CD4-positive, alpha-beta T cell (primary cell): Measurements from ENCODE around the gene TRAPPC2. TPM values are rescaled to one million over a fixed set of nuclear protein-coding genes. Genes with fewer than 3 reads are reported as not detected.
"Not testable (repeated sequence)": the region's sequence is repeated elsewhere in the genome, so short reads cannot be mapped to it uniquely, and the experiment has no call there.

ENCODE experiments used
- ATAC-seq: fragments of 200-7000 bp; cut with Tn5 transposase; one replicate; pipeline ENCODE4 v1.10.0; 2022; ENCODE audit warnings: mild to moderate bottlenecking; ENCODE audit not compliant: poor library complexity
- CTCF ChIA-PET: fragments of 350-600 bp; sonication (Branson Sonifier 250); formaldehyde crosslinking; loops from one replicate; lab custom pipeline; 2021; ENCODE audit warnings: antibody characterized with exemption, inconsistent platforms; lab: Charles Lee
- POLR2A ChIA-PET: fragments of 350-600 bp; sonication (Branson Sonifier 250); formaldehyde crosslinking; loops from one replicate; lab custom pipeline; 2021; ENCODE audit warnings: antibody characterized with exemption, inconsistent platforms; lab: Charles Lee
- DNase-seq, 14 experiments: peaks; one replicate each; pipeline ENCODE4 v3.0.0-alpha.2; 2013 to 2020; ENCODE audit warnings: mixed read lengths in 2 of 14
- H3K27ac ChIP-seq, 2 donors: one replicate each; pipeline versions ENCODE4 v1.5.1 to v1.7.0; 2013; ENCODE audit warnings: low read length in 2 of 2, low read depth in 1 of 2, mild to moderate bottlenecking in 1 of 2
- H3K27me3 ChIP-seq, 2 experiments: 1 replicate in 1 of 2; 2 replicates in 1 of 2; pipeline versions ENCODE4 v1.6.1 to v1.7.0; 2013; ENCODE audit warnings: low read length in 2 of 2, control low read depth in 1 of 2, mild to moderate bottlenecking in 1 of 2, moderate library complexity in 1 of 2; ENCODE audit not compliant: insufficient read depth in 2 of 2, control insufficient read depth in 1 of 2
- H3K36me3 ChIP-seq: one replicate; pipeline ENCODE4 v1.6.1; 2013; ENCODE audit warnings: low read length, control low read depth; ENCODE audit not compliant: insufficient read depth
- H3K4me1 ChIP-seq: one replicate; pipeline ENCODE4 v1.6.1; 2013; ENCODE audit warnings: low read length, control low read depth; ENCODE audit not compliant: insufficient read depth
- H3K4me3 ChIP-seq: one replicate; pipeline ENCODE4 v1.5.1; 2013; ENCODE audit warnings: mild to moderate bottlenecking, low read length, moderate library complexity
- H3K9me3 ChIP-seq, 2 experiments: 1 replicate in 1 of 2; 2 replicates in 1 of 2; pipeline versions ENCODE4 v1.6.1 to v1.7.0; 2013; ENCODE audit warnings: low read length in 2 of 2, mild to moderate bottlenecking in 2 of 2, control low read depth in 1 of 2, moderate library complexity in 1 of 2; ENCODE audit not compliant: control insufficient read depth in 1 of 2, insufficient read depth in 1 of 2
- H3K27ac Mint-ChIP-seq: one replicate; pipeline ENCODE4 v1.8.0; 2020; ENCODE audit warnings: mixed read lengths
- H3K27me3 Mint-ChIP-seq: one replicate; pipeline ENCODE4 v1.8.0; 2021; ENCODE audit warnings: mixed read lengths
- H3K36me3 Mint-ChIP-seq: one replicate; pipeline ENCODE4 v1.8.0; 2021; ENCODE audit warnings: low read depth, mixed read lengths
- H3K4me1 Mint-ChIP-seq: one replicate; pipeline ENCODE4 v1.8.0; 2021; ENCODE audit warnings: low read depth, mixed read lengths
- H3K4me3 Mint-ChIP-seq: one replicate; pipeline ENCODE4 v1.8.0; 2020; ENCODE audit warnings: mild to moderate bottlenecking, mixed read lengths
- H3K9me3 Mint-ChIP-seq: one replicate; pipeline ENCODE4 v1.8.0; 2020; ENCODE audit warnings: mixed read lengths
- CTCF ChIP-seq: fragments of 200-600 bp; IDR thresholded peaks from one replicate; pipeline ENCODE4 v1.8.0; 2022; ENCODE audit warnings: antibody characterized with exemption, mild to moderate bottlenecking
- intact Hi-C, 2 experiments: fragments of 100-400 bp; cut with DNase I in 1 of 2; cut with micrococcal nuclease in 1 of 2; formaldehyde crosslinking; loops; one replicate each; pipeline versions ENCODE4 v1.15.1 to v1.9.0; 2023 to 2025; cut with DNase I, micrococcal nuclease
- total RNA-seq, 174 experiments: library from RNA in 2 of 174; stranded (reverse) in 2 of 174; gene quantifications; one replicate each; pipeline ENCODE4 v1.2.3 and lab custom pipeline; 2021 to 2026

The TRAPPC2 gene
- total RNA-seq, 2 experiments from 2014 or later, result 21.4 to 22.3 TPM

GRCh38 chrX:13741695-13742094 lies 7.3 kb upstream of the TRAPPC2 start:
- H3K36me3 ChIP-seq, result peaks cover 43% of the 10 kb centered on the region
- intact Hi-C loops, result no loop called here
- no peaks in the 10 kb centered on the region for H3K27me3 Mint-ChIP-seq
- DNase-seq, result no peak
- peaks cover 33% of the 10 kb centered on the region for H3K4me1 Mint-ChIP-seq
- CTCF ChIA-PET, result no interaction called here
- H3K9me3 ChIP-seq, result no peaks in the 10 kb centered on the region
- H3K27me3 ChIP-seq, result no peaks in the 10 kb centered on the region
- no peaks in the 10 kb centered on the region for H3K9me3 Mint-ChIP-seq
- no peak for ATAC-seq
- H3K36me3 Mint-ChIP-seq, result peaks cover 66% of the 10 kb centered on the region
- H3K4me3 ChIP-seq, result no peak overlapping the region
- peaks cover 14% of the 10 kb centered on the region for H3K4me1 ChIP-seq
- POLR2A ChIA-PET, result interaction anchor here (1.6 kb wide), 2 partner anchors 20 to 54 kb away, joined by 3 to 4 read pairs; no protein-coding TSS in a partner anchor
- H3K4me3 Mint-ChIP-seq, result peak overlapping the region; percentile 38
- peak overlapping the region in 1 of 2 donors; percentile 59 for H3K27ac ChIP-seq
- no peak for TF ChIP-seq CTCF
- H3K27ac Mint-ChIP-seq, result peak overlapping the region; percentile 94

GRCh38 chrX:13733506-13733905 lies 914 bp downstream of the TRAPPC2 start:
- Histone ChIP-seq H3K4me1 (peaks cover 19% of the 10 kb centered on the region), H3K4me3 (peak overlapping the region; percentile 92), H3K27me3 (no peaks in the 10 kb centered on the region), H3K27ac (peak overlapping the region in 1 of 2 donors; percentile 99), H3K9me3 (no peaks in the 10 kb centered on the region), H3K36me3 (peaks cover 8% of the 10 kb centered on the region)
- Mint-ChIP-seq H3K27me3 (no peaks in the 10 kb centered on the region), H3K36me3 (peaks cover 72% of the 10 kb centered on the region), H3K27ac (peak overlapping the region; percentile 100), H3K4me1 (peaks cover 63% of the 10 kb centered on the region), H3K9me3 (no peaks in the 10 kb centered on the region), H3K4me3 (peak overlapping the region; percentile 99)
- intact Hi-C loops, result loop anchor here (5.0 to 10.0 kb wide), 4 partner anchors 36 to 1601 kb away; partner anchors contain the start of genes PIGA (in 1 of the 2) and TCEANC (in 1 of the 2)
- DNase-seq, result no peak
- POLR2A ChIA-PET, result interaction anchor here (1.2 to 6.4 kb wide), 8 partner anchors 12 to 296 kb away, joined by 4 to 105 read pairs (median 16); partner anchors contain the start of genes GEMIN8, RAB9A and TCEANC
- ATAC-seq, result no peak
- TF ChIP-seq CTCF, result no peak
- CTCF ChIA-PET, result no interaction called here

- H3K9me3 ChIP-seq, result no peaks in the 10 kb centered on the region
- POLR2A ChIA-PET, result interaction anchor here (6.4 kb wide), 1 partner anchor 11 kb away, joined by 105 read pairs; no protein-coding TSS in a partner anchor
- peaks cover 5% of the 10 kb centered on the region for H3K36me3 ChIP-seq
- ATAC-seq (no peak), DNase-seq (no peak)
- TF ChIP-seq CTCF, result no peak
- no peaks in the 10 kb centered on the region for H3K27me3 ChIP-seq
- Mint-ChIP-seq H3K9me3 (no peaks in the 10 kb centered on the region), H3K27ac (peak overlapping the region; percentile 100), H3K4me1 (peaks cover 70% of the 10 kb centered on the region), H3K4me3 (peak overlapping the region; percentile 99), H3K36me3 (peaks cover 81% of the 10 kb centered on the region), H3K27me3 (no peaks in the 10 kb centered on the region)
- H3K4me1 ChIP-seq, result peaks cover 15% of the 10 kb centered on the region
- H3K4me3 ChIP-seq, result no peak overlapping the region
- intact Hi-C loops, result loop anchor here (5.0 to 10.0 kb wide), 4 partner anchors 35 to 1602 kb away; partner anchors contain the start of genes PIGA (in 1 of the 2) and TCEANC (in 1 of the 2)
- CTCF ChIA-PET, result no interaction called here
- no peak overlapping the region for H3K27ac ChIP-seq
These were observed 2.0 kb downstream of the TRAPPC2 start for GRCh38 chrX:13732246-13733067.

GRCh38 chrX:13730523-13730922 lies 3.9 kb downstream of the TRAPPC2 start:
- H3K9me3 Mint-ChIP-seq, H3K4me3 ChIP-seq, H3K9me3 ChIP-seq, H3K27me3 ChIP-seq, CTCF ChIA-PET, ATAC-seq, H3K4me1 ChIP-seq, POLR2A ChIA-PET, DNase-seq, H3K27ac ChIP-seq, H3K36me3 ChIP-seq, H3K27me3 Mint-ChIP-seq: not testable (repeated sequence)
- intact Hi-C loops, result loop anchor here (5.0 to 10.0 kb wide), 4 partner anchors 33 to 1604 kb away; partner anchors contain the start of genes PIGA (in 1 of the 2) and TCEANC (in 1 of the 2)
- H3K4me3 Mint-ChIP-seq, result peak overlapping the region; percentile 56
- peaks cover 73% of the 10 kb centered on the region for H3K4me1 Mint-ChIP-seq
- peaks cover 86% of the 10 kb centered on the region for H3K36me3 Mint-ChIP-seq
- H3K27ac Mint-ChIP-seq, result peak overlapping the region; percentile 100

- H3K4me1 Mint-ChIP-seq, result peaks cover 62% of the 10 kb centered on the region
- H3K4me1 ChIP-seq, result peaks cover 15% of the 10 kb centered on the region
- H3K9me3 Mint-ChIP-seq, H3K27me3 Mint-ChIP-seq, H3K9me3 ChIP-seq, DNase-seq, H3K27ac ChIP-seq, intact Hi-C loops, POLR2A ChIA-PET, CTCF ChIA-PET, ATAC-seq, H3K36me3 ChIP-seq, H3K4me3 Mint-ChIP-seq, H3K27me3 ChIP-seq, H3K4me3 ChIP-seq: not testable (repeated sequence)
- H3K36me3 Mint-ChIP-seq, result peaks cover 79% of the 10 kb centered on the region
- H3K27ac Mint-ChIP-seq, result peak overlapping the region; percentile 74
These were observed 7.8 kb downstream of the TRAPPC2 start for GRCh38 chrX:13726583-13726982.
